Neuron (in vitro differentiated cells): Measurements from ENCODE around the gene TGM5.

Experiments
- H2AFZ ChIP-seq: one replicate; pipeline ENCODE4 v1.6.1; 2013; ENCODE audit warnings: low read depth, mild to moderate bottlenecking, inconsistent platforms, low read length, moderate library complexity
- H3K27me3 ChIP-seq: one replicate; pipeline ENCODE4 v1.6.1; 2013; ENCODE audit warnings: low read length; ENCODE audit not compliant: insufficient read depth
- H3K36me3 ChIP-seq: one replicate; pipeline ENCODE4 v1.6.1; 2013; ENCODE audit warnings: low read length; ENCODE audit not compliant: insufficient read depth
- H3K4me1 ChIP-seq: one replicate; pipeline ENCODE4 v1.6.1; 2013; ENCODE audit warnings: low read length; ENCODE audit not compliant: insufficient read depth
- H3K4me3 ChIP-seq: 2 replicates; pipeline ENCODE4 v1.5.1; 2013; ENCODE audit warnings: mild to moderate bottlenecking, low read length, moderate library complexity
- H3K9me3 ChIP-seq: one replicate; pipeline ENCODE4 v1.6.1; 2013; ENCODE audit warnings: low read length

The TGM5 gene

DNA sequence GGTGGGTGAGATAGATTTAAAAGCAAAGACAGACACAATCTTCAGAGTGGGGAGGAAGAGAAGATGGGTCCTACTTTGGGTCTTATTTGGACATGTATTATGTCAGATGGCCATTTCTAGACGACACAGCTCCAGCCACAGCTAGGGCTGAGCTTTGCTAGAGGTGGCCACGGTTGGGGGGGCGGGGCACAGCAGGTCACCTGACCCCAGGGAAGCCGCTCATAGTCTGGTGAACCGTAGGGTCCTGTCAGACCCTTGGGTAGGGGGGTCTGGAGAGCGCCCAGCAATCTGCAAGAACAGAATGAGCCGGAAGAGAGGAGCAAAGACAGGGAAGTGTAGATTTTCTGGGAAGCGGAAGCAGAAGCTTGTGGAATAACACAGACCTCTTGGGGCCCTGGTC is 52.6 kb downstream of the TGM5 start:
- H3K4me1 ChIP-seq: peaks cover 5% of the 10 kb centered on the region
- H3K4me3 ChIP-seq: no peak overlapping the region
- no peaks in the 10 kb centered on the region for H3K9me3 ChIP-seq
- H3K27me3 ChIP-seq: peaks cover 10% of the 10 kb centered on the region
- H3K36me3 ChIP-seq: no peaks in the 10 kb centered on the region
- H2AFZ ChIP-seq: no peak overlapping the region

GRCh38 chr15:43213466-43213865 is 53.3 kb downstream of the TGM5 start:
- no peaks in the 10 kb centered on the region for H3K9me3 ChIP-seq
- H3K27me3 ChIP-seq: peaks cover 16% of the 10 kb centered on the region
- no peaks in the 10 kb centered on the region for H3K36me3 ChIP-seq
- H3K4me3 ChIP-seq: no peak overlapping the region
- H3K4me1 ChIP-seq: no peaks in the 10 kb centered on the region
- H2AFZ ChIP-seq: no peak overlapping the region

GRCh38 chr15:43212951-43213350 is 53.8 kb downstream of the TGM5 start:
- Histone ChIP-seq H3K36me3 (no peaks in the 10 kb centered on the region), H3K27me3 (peaks cover 20% of the 10 kb centered on the region), H2AFZ (no peak overlapping the region), H3K4me3 (no peak overlapping the region), H3K9me3 (no peaks in the 10 kb centered on the region), H3K4me1 (no peaks in the 10 kb centered on the region)

DNA sequence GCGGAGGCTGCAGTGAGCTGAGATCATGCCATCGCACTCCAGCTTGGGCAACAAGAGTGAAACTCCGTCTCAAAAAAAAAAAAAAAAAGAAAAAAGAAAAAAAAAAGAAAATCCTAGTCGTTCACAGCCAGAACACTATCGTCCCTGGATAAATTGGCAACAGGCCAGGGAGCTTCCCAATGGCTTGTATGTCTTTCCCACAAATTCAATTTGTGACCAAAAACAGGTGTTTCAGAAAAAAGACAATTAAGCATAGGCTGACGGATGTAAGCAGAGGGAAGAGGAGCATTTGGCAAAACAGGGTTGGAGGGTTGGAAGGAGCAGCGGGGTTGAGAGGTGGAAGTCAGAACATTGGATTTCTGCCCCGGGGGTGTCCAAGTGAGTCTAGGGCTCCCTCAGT is 54.4 kb downstream of the TGM5 start:
- Histone ChIP-seq H3K36me3 (no peaks in the 10 kb centered on the region), H3K9me3 (no peaks in the 10 kb centered on the region), H2AFZ (no peak overlapping the region), H3K27me3 (peaks cover 20% of the 10 kb centered on the region), H3K4me1 (no peaks in the 10 kb centered on the region), H3K4me3 (no peak overlapping the region)

GRCh38 chr15:43211224-43211735 is 55.4 kb downstream of the TGM5 start:
- Histone ChIP-seq H3K36me3 (no peaks in the 10 kb centered on the region), H3K9me3 (no peaks in the 10 kb centered on the region), H3K4me1 (no peaks in the 10 kb centered on the region), H2AFZ (no peak overlapping the region), H3K27me3 (peaks cover 20% of the 10 kb centered on the region), H3K4me3 (no peak overlapping the region)

DNA sequence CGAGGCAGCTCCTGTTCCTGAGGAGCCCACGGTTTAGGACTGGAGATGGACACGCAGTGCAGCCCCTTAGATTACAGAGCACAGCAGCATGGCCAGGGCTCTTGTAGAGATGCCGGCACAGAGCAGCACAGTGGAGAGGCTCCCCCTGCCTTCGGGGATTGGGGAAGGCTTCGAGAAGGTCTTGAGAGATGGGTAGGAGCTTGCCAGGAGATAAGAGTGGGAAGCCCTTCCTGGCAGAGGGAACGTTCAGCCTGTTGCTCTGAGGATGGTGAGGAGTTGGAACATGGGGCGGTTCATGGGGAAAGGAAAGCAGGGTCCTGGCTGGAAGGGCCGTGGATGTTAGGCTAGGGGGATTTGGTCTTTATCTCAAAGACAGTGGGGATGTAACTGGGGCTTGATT is 55.9 kb downstream of the TGM5 start:
- H3K4me1 ChIP-seq: no peaks in the 10 kb centered on the region
- peaks cover 20% of the 10 kb centered on the region for H3K27me3 ChIP-seq
- no peak overlapping the region for H3K4me3 ChIP-seq
- no peak overlapping the region for H2AFZ ChIP-seq
- H3K36me3 ChIP-seq: no peaks in the 10 kb centered on the region
- no peaks in the 10 kb centered on the region for H3K9me3 ChIP-seq

- Histone ChIP-seq H3K4me3 (no peak overlapping the region), H3K9me3 (no peaks in the 10 kb centered on the region), H3K4me1 (no peaks in the 10 kb centered on the region), H2AFZ (no peak overlapping the region), H3K27me3 (peaks cover 20% of the 10 kb centered on the region), H3K36me3 (no peaks in the 10 kb centered on the region)
Observed at GRCh38 chr15:43210172-43210745, 56.5 kb downstream of the TGM5 start.

- Histone ChIP-seq H3K4me1 (no peaks in the 10 kb centered on the region), H3K9me3 (no peaks in the 10 kb centered on the region), H2AFZ (no peak overlapping the region), H3K36me3 (no peaks in the 10 kb centered on the region), H3K4me3 (no peak overlapping the region), H3K27me3 (peaks cover 20% of the 10 kb centered on the region)
Observed at GRCh38 chr15:43209059-43209824, 57.5 kb downstream of the TGM5 start.

DNA sequence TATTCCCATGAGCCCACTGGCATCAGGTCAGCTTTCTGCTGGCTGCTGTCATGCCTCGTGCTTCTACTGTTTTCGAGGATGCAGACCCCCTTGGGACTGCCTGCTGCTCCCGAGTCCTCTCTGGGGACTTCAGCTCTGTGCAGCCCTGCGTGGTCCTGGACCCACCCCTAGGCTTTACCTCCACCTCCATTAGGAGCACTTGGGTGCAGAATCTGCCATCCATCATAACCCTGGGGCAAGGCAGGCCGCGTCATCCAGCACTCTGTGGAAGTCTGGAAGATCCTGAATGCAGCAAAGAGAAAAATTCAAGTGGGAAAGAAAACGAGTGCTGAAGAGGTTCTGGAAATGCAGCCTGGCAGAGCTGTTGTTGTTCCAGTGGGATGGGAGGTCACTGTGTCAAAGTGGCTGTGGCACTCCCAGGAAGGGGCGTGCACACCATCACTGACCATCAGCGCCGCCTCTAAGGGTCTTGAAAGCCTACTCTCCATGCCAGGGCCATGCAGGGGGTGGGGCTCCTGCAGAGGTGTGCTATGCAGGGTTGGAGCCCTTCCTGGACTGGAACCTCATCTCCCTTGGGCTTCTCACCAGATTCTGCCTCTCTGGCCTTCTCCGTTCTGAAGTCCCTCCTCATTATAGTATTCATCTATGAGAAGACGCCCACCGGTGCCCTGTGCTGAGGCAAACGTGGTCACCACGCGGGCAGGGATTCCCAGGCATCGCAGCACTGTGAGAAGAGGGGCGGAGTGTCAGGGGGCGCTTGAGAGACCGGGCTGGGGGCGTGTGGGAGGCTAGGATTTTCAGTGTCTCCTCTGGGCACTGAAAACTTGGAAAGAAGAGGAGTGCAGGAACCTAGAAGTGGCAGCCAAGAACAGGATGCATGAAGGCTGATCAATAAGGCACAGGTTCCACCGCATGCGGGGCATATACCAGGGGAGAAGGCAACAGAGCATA is 58.4 kb downstream of the TGM5 start:
- Histone ChIP-seq H2AFZ (no peak overlapping the region), H3K4me3 (no peak overlapping the region), H3K36me3 (no peaks in the 10 kb centered on the region), H3K9me3 (no peaks in the 10 kb centered on the region), H3K27me3 (peaks cover 20% of the 10 kb centered on the region), H3K4me1 (no peaks in the 10 kb centered on the region)

- Histone ChIP-seq H3K27me3 (peaks cover 20% of the 10 kb centered on the region), H3K4me1 (no peaks in the 10 kb centered on the region), H2AFZ (no peak overlapping the region), H3K36me3 (no peaks in the 10 kb centered on the region), H3K4me3 (no peak overlapping the region), H3K9me3 (no peaks in the 10 kb centered on the region)
Observed at GRCh38 chr15:43207024-43207423, 59.7 kb downstream of the TGM5 start.

DNA sequence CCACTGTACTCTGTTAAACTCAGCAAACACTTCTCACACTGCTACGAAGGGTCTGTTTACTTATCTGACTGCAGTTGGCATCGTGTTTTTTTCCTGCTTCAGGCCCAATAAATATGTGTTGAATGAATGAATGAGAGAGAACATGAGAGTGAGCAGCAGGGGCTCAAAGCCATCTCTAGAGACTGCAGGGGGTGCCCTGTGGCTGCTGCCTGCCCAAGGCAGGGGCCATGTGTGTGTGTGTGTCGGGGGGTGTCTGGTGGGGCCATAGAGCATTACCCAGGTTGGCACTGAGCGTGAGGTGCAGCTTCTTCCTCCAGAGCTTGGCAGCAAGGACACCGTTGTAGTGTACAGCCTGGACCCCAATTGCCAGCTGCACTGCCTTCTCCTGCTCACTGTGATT is 60.7 kb downstream of the TGM5 start:
- Histone ChIP-seq H3K27me3 (peaks cover 20% of the 10 kb centered on the region), H2AFZ (no peak overlapping the region), H3K4me3 (no peak overlapping the region), H3K36me3 (no peaks in the 10 kb centered on the region), H3K4me1 (no peaks in the 10 kb centered on the region), H3K9me3 (no peaks in the 10 kb centered on the region)

- no peak overlapping the region for H2AFZ ChIP-seq
- no peak overlapping the region for H3K4me3 ChIP-seq
- H3K9me3 ChIP-seq: no peaks in the 10 kb centered on the region
- no peaks in the 10 kb centered on the region for H3K4me1 ChIP-seq
- H3K27me3 ChIP-seq: peaks cover 11% of the 10 kb centered on the region
- no peaks in the 10 kb centered on the region for H3K36me3 ChIP-seq
Observed at GRCh38 chr15:43204016-43204901, 62.5 kb downstream of the TGM5 start.
